Parathyroid adenoma (tissue), 2 donors: ENCODE measurements around the gene CXCL14.
A peak's percentile ranks its signal among the peaks of the same experiment; 100 is the strongest.

Source experiments
- H2AFZ ChIP-seq: fragments of 300-600 bp; sonication (generic); one replicate; pipeline ENCODE4 v1.7.0; 2017; ENCODE audit warnings: antibody characterized with exemption, mild to moderate bottlenecking
- H3K27ac ChIP-seq: fragments of 300-600 bp; sonication (generic); one replicate; pipeline ENCODE4 v1.7.0; 2017
- H3K27me3 ChIP-seq: fragments of 300-600 bp; sonication (generic); one replicate; pipeline ENCODE4 v1.7.0; 2017; ENCODE audit warnings: low read length; ENCODE audit not compliant: control insufficient read depth, insufficient read depth
- H3K36me3 ChIP-seq: fragments of 300-600 bp; sonication (generic); one replicate; pipeline ENCODE4 v1.7.0; 2017; ENCODE audit warnings: low read length; ENCODE audit not compliant: control insufficient read depth, insufficient read depth
- H3K4me1 ChIP-seq: fragments of 300-600 bp; sonication (generic); one replicate; pipeline ENCODE4 v1.7.0; 2017; ENCODE audit warnings: control low read depth
- H3K4me2 ChIP-seq: fragments of 300-600 bp; sonication (generic); one replicate; pipeline ENCODE4 v1.7.0; 2017; ENCODE audit warnings: low read length
- H3K4me3 ChIP-seq: fragments of 300-600 bp; sonication (generic); one replicate; pipeline ENCODE4 v1.7.0; 2017; ENCODE audit warnings: low read depth, low read length
- H3K79me2 ChIP-seq: fragments of 300-600 bp; sonication (generic); one replicate; pipeline ENCODE4 v1.7.0; 2017; ENCODE audit warnings: control low read depth
- H3K9ac ChIP-seq: fragments of 300-600 bp; sonication (generic); one replicate; pipeline ENCODE4 v1.7.0; 2017; ENCODE audit warnings: mild to moderate bottlenecking
- H3K9me3 ChIP-seq: fragments of 300-600 bp; sonication (generic); one replicate; pipeline ENCODE4 v1.7.0; 2017; ENCODE audit warnings: low read length; ENCODE audit not compliant: control insufficient read depth
- TF ChIP-seq, protein P1 (sequence below): fragments of 300-600 bp; sonication (generic); IDR thresholded peaks from one replicate; pipeline ENCODE4 v1.7.0; 2017; ENCODE audit warnings: antibody characterized with exemption, mild to moderate bottlenecking
- donor health status: primary hyperparathyroidism.

CXCL14 gene

DNA sequence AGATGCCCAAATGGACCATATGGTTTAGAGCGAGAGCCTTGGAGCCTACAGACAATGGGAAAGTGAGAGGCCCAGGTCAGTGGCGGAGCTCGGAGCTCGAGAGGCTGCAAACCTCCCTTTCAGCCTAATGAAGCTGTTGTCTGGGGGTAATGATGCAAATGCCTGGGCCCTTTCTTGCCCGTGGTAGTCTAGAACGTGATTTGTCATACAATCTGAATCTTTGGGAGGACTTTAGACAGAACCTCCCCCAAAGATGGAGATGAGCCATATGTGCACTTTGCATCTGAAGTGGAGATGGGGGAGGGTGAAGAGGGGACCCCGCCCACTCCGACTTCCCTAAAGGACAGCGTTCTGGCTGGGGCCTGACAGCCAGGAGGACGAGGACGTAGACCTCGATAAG, 32.7 kb downstream of the CXCL14 start:
- Histone ChIP-seq H3K79me2 (no peaks in the 10 kb centered on the region), H3K9ac (no peak overlapping the region), H3K27me3 (peaks cover 3% of the 10 kb centered on the region), H3K4me3 (no peak overlapping the region), H3K27ac (no peak overlapping the region), H3K4me2 (no peak overlapping the region), H2AFZ (no peak overlapping the region), H3K9me3 (no peaks in the 10 kb centered on the region), H3K4me1 (no peaks in the 10 kb centered on the region), H3K36me3 (no peaks in the 10 kb centered on the region)
- TF ChIP-seq, protein P1, sequence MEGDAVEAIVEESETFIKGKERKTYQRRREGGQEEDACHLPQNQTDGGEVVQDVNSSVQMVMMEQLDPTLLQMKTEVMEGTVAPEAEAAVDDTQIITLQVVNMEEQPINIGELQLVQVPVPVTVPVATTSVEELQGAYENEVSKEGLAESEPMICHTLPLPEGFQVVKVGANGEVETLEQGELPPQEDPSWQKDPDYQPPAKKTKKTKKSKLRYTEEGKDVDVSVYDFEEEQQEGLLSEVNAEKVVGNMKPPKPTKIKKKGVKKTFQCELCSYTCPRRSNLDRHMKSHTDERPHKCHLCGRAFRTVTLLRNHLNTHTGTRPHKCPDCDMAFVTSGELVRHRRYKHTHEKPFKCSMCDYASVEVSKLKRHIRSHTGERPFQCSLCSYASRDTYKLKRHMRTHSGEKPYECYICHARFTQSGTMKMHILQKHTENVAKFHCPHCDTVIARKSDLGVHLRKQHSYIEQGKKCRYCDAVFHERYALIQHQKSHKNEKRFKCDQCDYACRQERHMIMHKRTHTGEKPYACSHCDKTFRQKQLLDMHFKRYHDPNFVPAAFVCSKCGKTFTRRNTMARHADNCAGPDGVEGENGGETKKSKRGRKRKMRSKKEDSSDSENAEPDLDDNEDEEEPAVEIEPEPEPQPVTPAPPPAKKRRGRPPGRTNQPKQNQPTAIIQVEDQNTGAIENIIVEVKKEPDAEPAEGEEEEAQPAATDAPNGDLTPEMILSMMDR: no peak

DNA sequence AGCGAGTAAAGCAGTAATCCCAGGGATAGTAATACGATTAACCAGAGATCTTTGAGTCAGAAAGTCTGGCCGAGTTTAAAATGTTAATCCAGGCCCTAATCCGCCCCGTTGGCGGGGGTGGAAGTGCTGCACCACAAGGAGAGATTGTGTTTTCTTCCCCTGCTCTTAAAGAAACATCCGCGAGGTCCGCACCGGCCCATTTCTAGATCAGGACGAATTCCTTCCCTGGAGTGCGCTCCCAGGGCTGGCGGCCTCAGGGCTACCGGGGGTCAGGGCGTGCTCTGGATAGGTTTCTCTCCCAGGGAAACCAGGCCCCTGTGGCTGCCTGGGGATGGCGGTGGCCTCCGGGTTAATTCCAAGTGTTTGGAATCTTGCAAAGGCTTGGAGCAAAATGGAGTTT, 33.7 kb downstream of the CXCL14 start:
- Histone ChIP-seq H3K9me3 (no peaks in the 10 kb centered on the region), H3K79me2 (no peaks in the 10 kb centered on the region), H3K27me3 (peaks cover 3% of the 10 kb centered on the region), H3K4me2 (no peak overlapping the region), H2AFZ (no peak overlapping the region), H3K9ac (no peak overlapping the region), H3K36me3 (no peaks in the 10 kb centered on the region), H3K27ac (no peak overlapping the region), H3K4me3 (peak overlapping the region; percentile 55), H3K4me1 (no peaks in the 10 kb centered on the region)
- TF ChIP-seq, protein P1: no peak

DNA sequence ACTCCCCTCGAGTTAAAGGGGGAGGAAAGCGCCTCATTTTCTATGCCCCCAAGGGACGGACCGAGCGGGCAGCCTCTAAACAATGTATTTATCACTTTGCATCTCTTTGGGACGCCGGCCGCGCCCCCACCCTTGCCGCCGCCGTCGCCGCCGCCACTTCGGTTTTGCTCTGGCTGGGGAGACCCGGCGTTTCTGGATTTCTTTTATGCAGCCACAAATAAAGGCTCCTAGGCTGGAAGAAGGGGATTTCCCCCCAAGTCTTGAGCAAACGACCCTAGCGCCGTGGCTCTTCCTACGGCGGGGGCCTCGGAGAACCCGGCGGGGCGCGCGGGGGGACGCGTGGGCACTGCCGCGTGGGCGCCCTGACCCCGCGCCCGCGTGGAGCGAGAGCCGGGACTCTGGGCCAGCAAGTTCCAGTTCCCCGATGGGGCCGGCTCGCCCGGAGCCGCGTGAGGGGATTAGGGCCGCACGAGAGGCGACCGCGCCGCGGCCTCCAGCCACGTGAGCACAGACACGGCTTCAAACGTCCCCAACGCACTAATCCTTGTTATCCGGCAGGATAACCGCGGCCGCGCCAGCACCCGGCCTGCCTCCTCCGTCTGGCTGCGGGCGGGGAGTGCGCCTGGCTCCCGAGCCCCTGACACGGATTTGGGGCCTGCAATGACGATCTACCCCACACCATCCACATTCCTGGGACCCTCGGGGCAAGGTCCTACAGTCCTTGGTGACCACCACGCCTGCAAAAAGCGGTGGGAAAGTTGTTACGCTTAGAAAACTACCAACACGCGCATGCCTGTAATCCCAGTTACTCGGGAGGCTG, 35.1 kb downstream of the CXCL14 start:
- Histone ChIP-seq H3K9me3 (no peaks in the 10 kb centered on the region), H3K9ac (no peak overlapping the region), H3K36me3 (no peaks in the 10 kb centered on the region), H3K4me2 (peak overlapping the region; percentile 78), H3K79me2 (no peaks in the 10 kb centered on the region), H3K27ac (no peak overlapping the region), H2AFZ (peak overlapping the region; percentile 44), H3K4me1 (no peaks in the 10 kb centered on the region), H3K4me3 (peak overlapping the region; percentile 55), H3K27me3 (peaks cover 3% of the 10 kb centered on the region)
- TF ChIP-seq, protein P1: no peak

DNA sequence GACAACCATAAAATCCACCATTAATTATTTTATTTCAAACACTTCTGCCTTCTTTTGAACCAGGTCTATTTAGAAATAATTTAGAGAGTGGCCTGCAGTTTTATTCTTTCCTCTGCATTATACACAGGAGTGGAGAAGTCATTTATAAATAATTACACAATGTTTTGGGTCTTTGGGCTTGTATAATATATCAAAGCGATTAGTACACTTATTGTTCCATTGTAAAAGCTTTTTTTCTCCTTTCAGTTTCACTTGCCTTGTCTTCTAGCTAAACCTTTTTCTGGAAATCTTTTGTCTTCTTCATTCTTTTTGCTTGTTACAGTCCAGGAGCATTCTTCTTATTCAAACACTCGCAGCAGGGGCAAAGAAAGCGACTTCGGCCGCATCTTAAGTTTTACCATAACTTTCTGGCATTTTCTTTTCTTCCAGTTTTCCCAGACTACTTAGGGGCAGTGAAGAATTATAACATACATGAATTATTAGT, 35.7 kb downstream of the CXCL14 start:
- Histone ChIP-seq H3K9ac (no peak overlapping the region), H3K36me3 (no peaks in the 10 kb centered on the region), H3K27ac (no peak overlapping the region), H3K4me1 (no peaks in the 10 kb centered on the region), H3K4me3 (no peak overlapping the region), H3K27me3 (peaks cover 3% of the 10 kb centered on the region), H3K4me2 (no peak overlapping the region), H3K79me2 (no peaks in the 10 kb centered on the region), H2AFZ (no peak overlapping the region), H3K9me3 (no peaks in the 10 kb centered on the region)
- TF ChIP-seq, protein P1: no peak
